ENCODE results near the gene GBP4.
"Not testable (repeated sequence)": the region's sequence is repeated elsewhere in the genome, so short reads cannot be mapped to it uniquely, and the experiment has no call there.

GBP4 gene, protein sequence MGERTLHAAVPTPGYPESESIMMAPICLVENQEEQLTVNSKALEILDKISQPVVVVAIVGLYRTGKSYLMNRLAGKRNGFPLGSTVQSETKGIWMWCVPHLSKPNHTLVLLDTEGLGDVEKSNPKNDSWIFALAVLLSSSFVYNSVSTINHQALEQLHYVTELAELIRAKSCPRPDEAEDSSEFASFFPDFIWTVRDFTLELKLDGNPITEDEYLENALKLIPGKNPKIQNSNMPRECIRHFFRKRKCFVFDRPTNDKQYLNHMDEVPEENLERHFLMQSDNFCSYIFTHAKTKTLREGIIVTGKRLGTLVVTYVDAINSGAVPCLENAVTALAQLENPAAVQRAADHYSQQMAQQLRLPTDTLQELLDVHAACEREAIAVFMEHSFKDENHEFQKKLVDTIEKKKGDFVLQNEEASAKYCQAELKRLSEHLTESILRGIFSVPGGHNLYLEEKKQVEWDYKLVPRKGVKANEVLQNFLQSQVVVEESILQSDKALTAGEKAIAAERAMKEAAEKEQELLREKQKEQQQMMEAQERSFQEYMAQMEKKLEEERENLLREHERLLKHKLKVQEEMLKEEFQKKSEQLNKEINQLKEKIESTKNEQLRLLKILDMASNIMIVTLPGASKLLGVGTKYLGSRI

DNA sequence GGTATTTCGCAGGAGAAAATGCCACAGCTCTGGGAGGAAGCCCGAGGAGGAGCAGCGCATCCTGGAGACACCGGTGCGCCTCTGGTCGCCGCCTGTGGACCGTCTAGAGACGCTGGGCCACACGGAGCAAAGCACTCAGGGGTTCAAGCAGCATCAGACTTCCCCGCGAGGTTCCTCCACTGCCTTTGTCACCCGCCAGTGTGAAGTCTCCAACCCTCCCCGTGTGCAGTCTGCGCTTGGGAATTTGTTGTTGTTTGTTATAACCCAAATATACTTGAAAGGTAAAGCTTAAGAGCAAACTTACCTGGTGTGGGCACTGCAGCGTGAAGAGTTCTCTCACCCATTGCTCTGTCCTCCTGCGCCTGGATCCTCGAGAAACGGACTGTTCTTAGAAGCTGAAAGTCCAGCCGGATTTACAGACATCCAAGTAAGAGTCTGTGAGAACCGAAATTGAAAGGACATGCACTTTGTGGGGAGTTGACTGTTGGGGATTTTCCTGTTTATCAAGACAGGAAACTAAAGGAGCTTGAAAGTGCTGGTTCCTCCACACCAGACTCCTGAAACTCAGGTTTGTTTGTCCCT is at the start of gene GBP4:
Gene GBP4 (minus strand): TSS at position 452 of the 582 bp plus-strand sequence. CDS start 108 bp downstream, at position 344.
- DNase-seq (ENCODE audit: low read depth): peak; percentile 23

DNA sequence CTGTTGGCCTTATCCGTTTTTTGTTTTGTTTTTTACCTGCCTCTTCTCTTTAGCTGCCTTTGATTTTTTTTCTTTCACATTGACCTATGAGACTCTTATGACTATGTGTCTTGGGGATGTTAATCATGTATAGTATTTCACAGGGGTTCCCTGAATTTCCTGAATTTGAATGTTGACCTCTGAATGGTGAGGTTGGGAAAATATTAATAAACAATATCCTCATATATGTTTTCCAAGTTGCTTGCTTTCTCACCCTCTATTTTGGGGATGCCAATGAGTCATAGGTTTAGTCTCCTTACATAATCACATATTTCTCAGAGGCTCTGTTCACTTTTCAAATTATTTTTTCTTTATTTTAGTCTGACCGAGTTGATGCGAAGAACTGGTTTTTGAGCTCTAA is 44.3 kb upstream of the GBP4 start:
- no peak for DNase-seq (ENCODE audit: low read depth)

DNA sequence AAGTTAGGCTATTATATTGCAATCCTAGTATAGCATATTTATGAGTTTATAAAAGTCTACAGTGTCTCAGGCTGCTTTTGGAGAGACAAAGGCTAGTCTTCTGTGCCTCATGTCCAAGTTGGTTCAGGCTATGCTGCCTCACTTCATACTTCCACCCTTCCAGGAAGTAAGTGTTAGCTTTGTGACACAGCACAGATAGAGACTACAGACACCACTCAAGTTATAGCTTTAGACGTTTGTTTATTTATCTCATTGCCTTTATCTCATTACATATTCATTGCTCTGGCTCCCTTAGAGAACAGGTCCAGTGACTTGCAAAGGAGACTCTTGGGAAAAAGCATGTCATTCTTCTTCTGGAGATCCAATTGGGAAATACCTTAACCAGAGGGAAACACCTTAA is 22.6 kb upstream of the GBP4 start:
- no peak for DNase-seq (ENCODE audit: low read depth)

DNA sequence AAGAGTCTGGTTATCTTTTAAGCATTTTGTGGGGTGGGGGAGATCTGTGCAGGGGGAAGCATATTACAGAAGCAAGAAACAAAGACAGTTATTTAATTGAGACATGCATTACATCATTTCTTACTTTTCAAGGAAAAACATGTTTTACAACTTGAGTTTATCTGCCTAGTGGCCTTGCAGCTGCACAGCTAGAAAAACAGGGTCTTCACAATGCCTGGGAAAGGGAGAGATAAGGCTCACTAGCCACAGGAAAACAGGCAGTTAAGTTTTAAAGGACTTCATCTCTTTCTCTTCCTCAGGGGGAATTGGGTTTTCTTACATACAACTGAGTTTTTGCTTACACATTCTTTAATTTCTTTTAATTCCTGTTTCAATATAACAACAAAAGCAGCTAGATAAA is 21.1 kb upstream of the GBP4 start:
- not testable (repeated sequence) for DNase-seq (ENCODE audit: low read depth)

DNA sequence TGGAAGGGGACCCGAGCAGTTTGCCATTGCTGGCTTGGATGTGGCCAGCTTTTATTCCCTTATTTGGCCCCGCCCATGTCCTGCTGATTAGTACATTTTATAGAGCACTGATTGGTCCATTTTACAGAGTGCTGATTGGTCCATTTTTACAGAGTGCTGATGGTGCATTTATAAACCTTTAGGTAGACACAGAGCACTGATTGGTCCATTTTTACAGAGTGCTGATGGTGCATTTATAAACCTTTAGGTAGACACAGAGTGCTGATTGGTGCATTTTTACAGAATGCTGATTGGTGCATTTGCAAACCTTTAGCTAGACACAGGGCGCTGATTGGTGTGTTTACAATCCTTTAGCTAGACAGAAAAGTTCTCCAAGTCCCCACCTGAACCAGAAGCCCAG is 20.2 kb upstream of the GBP4 start:
- DNase-seq (ENCODE audit: low read depth): not testable (repeated sequence)

DNA sequence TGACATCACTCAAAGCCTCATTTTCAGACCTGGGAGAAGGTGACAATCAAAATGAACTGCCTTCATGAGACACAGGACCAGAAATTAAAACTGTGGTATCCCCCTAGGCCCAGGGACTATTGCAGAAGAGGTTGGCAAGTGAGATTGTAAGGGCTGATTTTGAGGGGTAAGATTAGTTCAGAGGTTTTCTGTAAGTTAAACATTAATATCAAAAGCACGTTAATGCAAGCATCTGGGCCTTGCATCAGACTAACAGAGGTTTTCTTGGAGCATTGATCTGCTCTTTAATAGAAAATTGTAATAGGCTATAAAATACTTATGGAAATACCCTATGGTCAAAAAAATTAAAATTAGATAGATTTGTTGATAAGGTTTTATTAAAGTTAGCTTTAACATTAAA is 14.6 kb upstream of the GBP4 start:
- no peak for DNase-seq (ENCODE audit: low read depth)

DNA sequence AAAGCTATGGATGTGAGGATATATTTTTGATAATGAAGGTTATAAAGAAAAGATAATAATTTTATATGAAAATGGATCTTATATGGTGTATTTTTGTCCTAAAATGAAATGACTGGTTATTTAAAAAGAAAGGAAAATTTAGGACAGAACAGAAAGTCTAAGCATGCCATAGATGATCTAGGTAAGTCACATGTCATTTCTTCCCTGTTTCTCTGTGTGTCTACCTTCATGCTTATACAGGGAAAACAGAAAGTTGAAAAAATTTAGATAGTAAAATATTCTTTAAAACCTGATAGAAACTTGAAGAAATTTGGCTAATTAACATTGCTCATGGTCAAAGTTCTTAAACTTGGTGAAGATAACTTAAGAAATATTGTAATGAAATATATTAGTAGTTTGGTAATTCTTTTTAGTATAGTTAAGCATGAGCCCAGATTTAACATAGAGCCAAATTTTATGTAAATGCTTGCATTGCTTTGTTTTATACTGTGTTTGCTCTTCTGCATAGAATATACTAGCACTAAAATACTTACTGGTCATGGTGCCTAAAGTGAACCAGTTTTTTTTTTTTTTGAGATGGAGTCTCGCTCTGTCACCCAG is 12.4 kb upstream of the GBP4 start:
- DNase-seq (ENCODE audit: low read depth): no peak

DNA sequence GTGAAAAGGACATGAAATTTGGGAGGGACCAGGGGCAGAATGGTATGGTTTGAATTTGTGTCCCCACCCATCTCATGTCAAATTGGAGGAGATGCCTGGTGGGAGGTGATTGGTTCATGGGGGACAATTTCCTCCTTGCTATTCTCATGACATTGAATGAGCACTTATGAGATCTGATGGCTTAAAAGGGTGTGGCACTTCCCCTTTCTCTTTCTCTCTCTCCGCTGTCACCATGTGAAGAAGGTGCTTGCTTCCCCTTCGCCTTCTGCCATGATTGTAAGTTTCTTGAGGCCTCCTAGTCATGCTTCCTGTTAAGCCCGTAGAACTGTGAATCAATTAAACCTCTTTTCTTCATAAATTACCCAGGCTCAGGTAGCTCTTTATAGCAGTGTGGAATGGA is 7.6 kb upstream of the GBP4 start:
- DNase-seq (ENCODE audit: low read depth): no peak

DNA sequence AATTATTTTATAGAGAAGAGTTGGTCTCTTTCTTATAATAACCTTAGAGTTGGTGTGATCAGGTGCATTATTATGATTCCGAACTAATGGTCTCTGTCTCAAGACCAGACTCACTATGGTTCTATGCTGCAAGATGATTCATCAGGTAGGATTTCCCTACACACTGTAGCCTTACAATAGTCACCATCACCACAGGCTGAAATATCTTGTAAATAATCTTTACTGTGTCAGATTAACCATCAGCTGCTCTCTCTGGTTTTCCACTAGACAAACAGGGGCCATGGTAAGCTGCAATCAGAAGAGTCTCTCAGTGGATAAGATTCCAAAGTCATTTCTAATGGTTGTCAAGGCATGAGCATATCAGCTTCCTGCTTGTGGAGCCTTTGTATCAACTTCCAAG is 4.4 kb upstream of the GBP4 start:
- DNase-seq (ENCODE audit: low read depth): no peak

DNA sequence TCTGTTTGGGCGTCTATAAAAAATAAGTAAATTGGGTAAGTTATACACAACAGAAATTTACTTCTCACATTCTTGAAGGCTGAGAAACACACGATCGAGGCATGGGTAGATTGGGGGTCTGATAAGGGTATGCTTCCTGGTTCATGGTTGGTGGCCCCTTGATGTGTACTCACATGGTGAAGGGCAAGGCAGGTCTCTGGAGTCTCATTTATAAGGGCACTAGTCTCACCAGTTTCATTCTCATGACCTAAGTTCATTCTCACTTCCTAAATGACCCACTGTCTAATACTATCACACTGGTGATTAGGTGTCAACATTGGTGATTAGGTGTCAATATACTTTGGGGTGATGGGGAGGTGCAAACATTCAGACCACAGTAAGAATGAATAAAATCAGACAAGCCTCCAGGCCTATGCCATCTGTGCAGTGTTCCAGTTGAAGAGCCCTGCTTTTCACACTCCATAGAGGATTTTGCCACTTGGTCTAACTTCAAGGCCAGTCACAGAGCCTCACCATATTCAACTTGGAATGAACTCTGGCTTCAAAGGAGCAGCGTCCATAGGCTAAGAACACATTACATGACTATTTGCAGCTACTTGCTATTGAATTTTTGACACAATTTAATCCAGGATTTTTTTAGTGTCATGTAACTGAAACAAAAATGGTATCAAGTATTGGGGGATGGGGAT is 2.5 kb upstream of the GBP4 start:
- DNase-seq (ENCODE audit: low read depth): no peak

DNA sequence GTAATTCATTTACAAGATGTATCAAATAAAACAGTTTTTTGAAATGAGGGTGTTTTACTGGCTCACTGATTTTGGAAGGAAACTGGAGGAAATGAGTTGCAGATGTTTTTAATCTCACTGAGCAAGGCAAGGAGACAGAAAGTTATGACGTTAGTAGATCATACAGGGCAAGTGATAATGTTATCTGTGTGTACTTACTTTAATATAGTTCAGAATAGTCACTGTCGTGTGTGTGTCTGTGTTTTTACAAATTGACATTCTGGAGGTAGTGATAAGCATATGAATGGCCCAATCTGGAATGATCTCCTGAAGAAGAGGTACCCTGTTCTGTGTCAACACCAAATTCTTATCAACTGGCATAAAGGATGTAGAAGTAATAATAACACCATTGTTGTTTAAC is 1.9 kb upstream of the GBP4 start:
- DNase-seq (ENCODE audit: low read depth): no peak

DNA sequence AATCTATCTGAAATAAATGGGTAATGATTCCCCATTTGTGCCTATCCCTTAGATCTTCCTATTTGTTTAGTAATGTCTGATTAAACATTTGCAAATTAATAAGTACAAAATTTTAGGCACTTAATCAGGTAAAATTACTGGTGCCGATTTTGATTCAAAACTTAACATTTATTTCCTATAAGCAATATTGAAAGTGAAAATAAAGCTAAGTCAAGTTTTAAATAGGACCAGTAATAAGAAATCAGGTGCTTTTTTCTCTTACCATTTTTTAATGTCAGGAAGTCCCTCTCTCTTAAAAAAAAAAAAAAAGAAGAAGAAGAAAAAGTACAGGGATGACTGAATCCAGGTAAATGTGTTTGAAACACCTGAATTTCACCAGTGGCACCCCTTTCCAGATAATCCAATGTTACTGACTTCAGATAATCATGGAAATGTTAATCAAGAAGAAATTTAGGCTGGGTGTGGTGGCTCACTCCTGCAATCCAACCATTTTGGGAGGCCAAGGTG is 836 bp upstream of the GBP4 start:
- no peak for DNase-seq (ENCODE audit: low read depth)

DNA sequence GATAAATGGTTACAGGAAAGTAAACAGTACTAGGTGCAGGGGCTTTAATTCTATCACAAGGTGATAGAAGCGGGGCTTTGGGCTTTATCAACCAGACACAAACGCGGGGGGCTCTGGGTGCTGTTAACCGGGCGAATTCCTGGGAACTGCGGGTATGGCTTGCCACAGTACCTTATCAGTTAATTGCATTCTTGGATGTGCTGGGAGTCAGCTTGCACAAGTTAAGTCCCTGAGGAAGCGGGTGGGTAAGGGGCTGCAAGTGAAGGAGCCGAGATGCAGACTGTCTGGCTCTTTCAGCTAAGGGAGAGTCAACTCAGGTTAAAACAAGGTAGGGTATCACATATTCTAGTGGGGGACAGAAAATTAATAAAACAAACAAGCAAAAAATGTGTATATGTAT is 661 bp downstream of the GBP4 start:
- no peak for DNase-seq (ENCODE audit: low read depth)

DNA sequence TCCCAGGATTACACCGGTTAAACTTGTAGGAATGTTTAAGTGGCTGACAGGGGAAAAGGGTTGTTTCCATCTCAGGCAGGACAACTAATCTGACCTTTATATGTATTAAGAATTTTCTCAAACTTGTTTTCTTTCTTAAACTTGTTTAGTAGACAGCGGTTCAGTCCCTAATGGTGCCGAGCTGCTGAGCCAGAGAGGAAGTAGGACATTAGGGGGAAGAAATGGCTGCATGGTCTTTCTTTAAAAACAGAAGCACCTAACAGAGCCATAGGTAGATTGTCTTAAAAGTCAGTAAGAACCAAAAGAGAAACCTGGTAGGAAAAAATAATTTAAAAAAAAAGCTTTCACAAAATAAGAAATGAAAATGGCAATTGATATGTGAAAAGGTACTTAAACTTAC is 3.3 kb downstream of the GBP4 start:
- DNase-seq (ENCODE audit: low read depth): no peak

DNA sequence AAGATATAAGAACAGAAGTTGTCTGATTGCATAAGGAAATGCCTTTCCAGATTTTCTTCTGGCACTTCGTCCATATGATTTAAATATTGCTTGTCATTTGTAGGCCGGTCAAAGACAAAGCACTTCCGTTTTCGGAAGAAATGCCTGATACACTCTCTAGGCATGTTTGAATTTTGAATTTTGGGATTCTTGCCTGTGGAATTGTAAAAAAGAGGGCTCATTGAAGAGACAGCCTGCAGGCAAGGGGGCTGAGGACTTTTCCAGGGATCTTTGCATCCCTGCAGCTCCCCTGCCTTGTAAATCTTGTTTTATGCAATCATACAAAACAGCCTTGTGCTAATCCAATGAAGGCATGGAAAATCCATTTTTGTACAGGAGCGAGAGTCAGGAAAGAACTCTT is 7.4 kb downstream of the GBP4 start:
- DNase-seq (ENCODE audit: low read depth): no peak

DNA sequence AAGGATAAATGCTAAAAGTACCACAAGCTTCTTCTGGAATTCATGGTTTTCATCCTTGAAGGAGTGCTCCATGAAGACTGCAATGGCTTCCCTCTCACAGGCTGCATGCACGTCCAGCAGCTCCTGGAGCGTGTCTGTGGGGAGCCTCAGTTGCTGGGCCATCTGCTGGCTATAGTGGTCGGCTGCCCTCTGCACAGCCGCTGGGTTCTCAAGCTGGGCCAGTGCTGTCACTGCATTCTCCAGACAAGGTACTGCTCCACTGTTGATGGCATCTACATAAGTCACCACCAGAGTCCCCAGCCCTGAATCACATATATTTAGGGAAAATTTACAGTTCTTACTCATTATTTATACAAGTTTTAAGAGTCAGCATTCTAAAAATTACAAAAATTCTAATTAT is 8.7 kb downstream of the GBP4 start:
- no peak for DNase-seq (ENCODE audit: low read depth)

DNA sequence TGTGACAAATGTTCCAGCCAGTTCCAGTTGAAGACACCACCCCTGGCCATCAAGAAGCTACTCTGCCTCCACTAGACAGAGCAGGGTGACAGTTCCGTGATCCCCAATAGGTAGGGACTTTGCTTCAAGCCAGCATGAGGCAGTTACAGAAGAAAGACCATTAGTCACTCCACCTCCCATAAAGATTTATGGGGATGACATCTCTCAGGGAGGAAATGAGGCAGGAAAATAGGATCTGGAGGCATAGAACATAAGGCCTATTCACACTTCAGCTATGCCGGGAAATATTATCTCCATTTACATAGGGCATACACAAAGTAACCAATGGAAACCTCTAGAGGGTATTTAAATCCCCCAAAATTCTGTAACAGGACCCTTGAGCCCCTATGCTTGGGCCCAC is 19.4 kb downstream of the GBP4 start:
- no peak for DNase-seq (ENCODE audit: low read depth)

DNA sequence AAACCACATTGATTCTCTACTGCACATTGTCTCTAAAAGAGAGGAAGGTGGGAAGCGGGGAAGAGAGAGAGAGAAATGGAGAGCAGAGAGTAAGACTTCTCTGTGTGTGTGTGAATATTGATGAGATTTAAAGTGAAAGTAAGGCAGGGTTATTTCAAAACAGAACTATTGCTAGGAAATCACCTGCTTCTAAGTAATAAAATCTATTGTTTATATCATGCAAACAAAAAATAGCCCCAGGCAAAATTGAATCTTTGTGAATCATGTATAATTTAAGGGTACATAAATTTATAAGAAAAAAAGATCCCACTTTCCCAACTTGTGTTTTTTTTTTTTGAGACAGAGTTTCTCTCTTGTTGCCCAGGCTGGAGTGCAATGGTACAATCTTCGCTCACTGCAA is 21.8 kb downstream of the GBP4 start:
- DNase-seq (ENCODE audit: low read depth): no peak

DNA sequence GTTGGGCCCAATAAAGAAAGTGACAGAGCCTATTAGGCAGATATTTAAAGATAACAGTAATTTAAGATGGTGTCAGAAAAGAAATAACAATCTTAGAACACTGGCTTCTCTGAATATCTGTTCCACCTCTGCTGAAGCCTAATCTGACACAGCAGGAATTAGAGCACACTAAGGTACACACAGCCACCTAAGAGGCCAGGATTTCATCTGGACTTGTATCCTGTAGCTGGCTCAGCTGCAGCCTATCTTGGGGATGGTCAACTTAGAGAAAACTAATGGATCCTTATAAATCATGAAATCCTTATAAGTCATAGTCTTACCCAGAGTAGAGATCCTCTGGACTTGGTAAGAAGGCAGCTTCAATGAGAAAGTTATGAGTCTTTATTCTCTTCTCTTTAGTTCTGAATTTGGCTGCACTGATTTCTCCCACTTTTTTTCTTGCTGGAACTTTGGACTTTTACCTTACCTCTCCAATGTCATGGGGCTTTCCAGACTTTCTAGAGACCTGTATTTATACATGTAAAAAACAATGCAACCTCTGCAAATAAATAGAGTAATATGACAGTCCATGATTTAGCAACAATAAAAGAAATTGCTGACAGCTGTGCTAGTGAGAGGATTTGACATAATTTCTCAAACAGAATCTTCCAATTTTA is 23.0 kb downstream of the GBP4 start, which contains the start of gene GBP7:
Gene GBP7 (minus strand): TSS at position 403 of the 656 bp plus-strand sequence. CDS start 4,068 bp downstream, outside the sequence.
- no peak for DNase-seq (ENCODE audit: low read depth)

DNA sequence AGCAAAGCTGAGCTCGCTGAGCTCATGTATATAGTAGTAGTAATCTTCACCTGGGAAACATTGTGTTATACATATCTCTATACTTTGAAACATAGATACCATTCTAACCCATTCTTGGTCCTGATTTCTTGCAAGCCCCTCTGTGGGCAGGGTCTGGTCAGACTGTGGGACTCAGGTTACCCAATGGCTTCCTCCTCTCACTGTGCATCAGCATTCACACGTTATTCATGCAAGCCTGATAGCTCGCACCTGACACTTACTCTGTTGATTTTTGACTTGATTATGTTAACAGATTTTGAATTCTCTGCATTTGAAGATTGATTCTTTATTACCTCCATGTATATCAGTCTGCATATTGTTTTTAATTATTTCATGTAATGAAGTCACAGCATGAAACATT is 24.3 kb downstream of the GBP4 start:
- no peak for DNase-seq (ENCODE audit: low read depth)

DNA sequence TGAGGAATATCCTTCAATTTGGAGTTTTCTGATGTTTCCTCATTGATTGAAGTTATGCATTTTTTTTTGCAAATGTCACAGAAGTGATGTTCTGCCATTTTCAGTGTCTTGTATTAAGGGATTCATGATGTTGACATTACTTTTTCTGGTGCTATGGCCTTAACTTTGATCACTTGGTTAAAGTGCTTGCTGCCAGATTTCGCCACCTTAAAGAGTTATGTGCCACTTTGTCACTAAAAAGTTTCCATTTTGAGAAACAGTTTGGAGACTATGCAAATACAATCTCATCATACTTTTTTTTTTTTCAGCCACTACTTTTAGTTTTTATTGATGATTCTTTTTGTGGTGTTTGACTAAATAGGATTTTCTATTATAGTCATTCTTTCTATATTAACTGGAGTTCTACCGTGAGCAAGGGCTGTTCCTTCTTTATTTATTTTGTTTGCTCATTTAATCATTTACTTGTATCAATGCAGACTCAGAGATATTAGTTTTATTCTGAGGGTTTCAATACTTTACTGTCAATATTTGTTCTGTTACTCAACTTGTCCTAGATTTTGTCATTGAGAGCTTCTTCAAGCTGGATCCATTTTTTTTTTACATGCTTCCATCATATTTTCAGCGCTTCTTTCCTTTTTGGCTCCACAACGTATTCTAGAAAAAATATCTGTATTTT is 26.1 kb downstream of the GBP4 start:
- DNase-seq (ENCODE audit: low read depth): no peak
